HG03135 (cell line): ENCODE data around the gene ZNF200.
A peak's percentile ranks its signal among the peaks of the same experiment; 100 is the strongest.
"Not testable (repeated sequence)": the region's sequence is repeated elsewhere in the genome, so short reads cannot be mapped to it uniquely, and the experiment has no call there.

ENCODE experiments used
- ATAC-seq: cut with Tn5 transposase; IDR thresholded peaks from one replicate; pipeline ENCODE4 v1.9.1; 2021; ENCODE audit warnings: mild to moderate bottlenecking, moderate library complexity; ENCODE audit not compliant: unreplicated experiment

The ZNF200 gene

GRCh38 chr16:3234857-3235561, at the start of gene ZNF200:
ZNF200 (minus strand) TSS chr16:3235158; CDS start chr16:3233755, 1,403 bp downstream.
- peak; percentile 86 for ATAC-seq

DNA sequence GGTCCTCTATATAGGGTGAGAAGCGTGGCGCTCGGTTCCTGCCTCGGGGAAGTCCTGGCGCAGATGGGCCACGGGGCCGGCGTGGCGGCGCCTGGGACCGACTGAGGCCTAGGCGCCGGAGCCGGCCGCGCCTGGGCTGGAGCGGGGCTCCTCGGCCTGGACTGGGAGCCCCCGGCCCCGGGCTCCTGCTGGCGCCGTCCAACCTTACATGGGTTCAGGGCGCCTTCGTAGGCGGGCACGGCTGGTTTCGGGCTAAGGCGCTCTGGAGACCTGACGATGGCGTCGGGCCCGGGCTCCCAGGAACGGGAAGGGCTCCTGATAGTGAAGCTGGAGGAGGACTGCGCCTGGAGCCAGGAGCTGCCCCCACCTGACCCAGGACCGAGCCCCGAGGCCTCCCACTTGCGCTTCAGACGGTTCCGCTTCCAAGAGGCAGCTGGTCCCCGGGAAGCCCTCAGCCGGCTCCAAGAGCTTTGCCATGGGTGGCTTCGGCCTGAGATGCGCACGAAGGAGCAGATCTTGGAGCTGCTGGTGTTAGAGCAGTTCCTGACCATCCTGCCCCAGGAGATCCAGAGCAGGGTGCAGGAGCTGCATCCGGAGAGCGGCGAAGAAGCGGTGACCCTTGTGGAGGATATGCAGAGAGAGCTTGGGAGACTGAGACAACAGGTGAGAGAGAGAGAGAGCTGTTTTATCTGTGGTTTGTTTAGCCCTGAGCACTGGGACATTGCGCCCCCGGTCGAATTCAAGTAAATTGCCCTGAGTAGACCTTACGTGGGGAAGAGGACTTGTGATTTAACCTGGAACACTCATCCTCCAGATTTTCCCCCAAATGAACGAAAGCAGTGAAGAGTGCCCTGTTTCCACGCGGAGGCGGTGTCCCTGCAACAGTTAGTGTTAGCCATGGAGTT, 48.8 kb upstream of the ZNF200 start:
- no peak for ATAC-seq

DNA sequence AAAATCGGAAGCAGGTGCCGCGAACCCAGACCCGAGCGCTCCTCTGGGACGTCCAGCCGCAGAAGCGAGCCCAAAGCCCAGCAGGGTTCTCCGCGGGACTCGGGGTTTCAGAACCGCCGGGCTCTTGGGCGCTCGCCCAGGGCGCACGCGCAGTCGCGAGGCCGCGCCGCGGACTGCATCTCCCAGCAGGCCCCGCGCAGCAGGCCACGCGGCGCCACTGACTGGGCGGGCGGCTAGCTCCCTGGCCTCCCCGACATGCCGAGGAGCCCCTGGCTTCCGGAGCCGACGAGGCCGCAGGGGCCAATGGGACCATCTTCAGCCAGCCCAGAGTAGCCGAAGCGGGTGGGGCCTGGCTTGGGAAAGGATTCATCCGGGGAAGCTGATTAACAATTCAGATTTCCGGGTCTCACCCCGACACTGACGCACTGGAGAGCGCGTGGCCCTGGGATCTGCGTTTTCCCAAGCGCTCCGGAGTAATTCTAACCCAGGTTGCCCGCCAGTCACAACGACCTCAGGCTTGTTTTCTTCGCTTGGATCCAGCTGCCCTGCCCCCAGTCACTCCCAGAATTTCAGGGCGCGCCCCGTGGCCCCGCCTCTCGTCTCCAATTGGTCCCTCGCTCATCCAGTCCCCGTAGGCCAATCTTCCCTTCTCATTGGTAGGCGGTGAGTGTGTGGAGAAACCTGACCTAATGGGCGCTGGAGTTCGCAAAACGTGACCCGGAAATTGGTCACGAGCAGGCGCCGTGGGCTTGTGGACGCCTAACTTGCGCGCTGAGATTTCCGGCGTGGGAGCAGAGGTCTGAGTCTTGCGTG, 48.0 kb upstream of the ZNF200 start, which contains the start of gene ZNF263:
Gene ZNF263 (plus strand): TSS at position 762 of the 813 bp plus-strand sequence. CDS start 328 bp downstream, outside the sequence.
- peak; percentile 81 for ATAC-seq

DNA sequence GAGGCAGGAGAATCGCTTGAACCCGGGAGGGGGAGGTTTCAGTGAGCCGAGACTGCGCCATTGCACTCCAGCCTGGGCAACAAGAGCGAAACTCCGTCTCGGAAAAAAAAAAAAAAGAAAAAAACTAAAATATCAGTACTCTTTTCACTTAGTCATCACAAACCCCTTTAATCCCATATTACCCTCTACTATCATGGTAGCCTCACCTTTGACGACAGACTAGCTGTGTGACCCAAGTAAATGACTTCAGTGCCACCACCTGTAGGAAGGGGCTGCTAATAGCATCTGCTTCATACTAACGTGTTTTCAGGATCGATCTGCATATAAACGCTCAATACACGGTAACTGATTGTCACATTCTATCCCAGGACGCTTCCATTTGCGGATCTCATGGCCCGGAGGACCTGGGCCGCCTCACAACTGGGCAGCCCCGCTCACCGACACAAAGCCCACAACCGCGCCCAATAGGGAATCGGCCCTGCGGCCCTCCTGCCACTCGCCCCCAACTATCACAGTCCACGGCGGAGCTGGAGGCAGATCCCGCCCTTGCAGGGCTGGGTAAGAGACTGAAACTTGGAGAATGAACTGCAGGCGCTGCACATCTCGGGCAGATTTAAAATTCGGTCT, 47.3 kb upstream of the ZNF200 start:
- ATAC-seq: peak; percentile 32

DNA sequence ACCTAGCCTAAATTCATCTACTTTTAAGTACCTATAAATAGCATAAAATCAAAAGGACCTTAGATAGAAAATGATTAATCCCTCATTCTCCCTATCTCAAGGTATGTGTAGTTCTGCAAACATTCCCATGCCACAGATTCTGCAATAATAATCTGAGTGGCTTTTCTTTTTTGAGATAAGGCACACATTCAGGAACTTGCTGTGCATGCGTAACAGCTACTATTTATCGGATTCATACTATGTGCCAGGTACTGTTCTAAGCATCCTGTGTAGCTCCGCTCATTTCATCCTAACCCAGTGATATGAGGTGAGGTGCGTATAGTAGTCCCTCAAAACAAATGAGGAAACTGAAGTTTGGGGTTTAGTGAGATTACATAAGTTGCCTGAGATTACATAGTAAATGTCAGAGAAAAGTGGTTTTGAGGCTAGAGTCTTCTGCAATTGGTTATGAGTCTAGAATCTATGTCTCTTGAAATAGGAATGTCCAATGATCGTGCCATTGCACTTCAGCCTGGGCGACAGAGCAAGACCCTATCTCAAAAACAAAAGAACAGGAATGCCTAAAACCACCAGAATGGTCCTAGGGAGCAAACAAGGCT, 46.4 kb upstream of the ZNF200 start:
- ATAC-seq: no peak

DNA sequence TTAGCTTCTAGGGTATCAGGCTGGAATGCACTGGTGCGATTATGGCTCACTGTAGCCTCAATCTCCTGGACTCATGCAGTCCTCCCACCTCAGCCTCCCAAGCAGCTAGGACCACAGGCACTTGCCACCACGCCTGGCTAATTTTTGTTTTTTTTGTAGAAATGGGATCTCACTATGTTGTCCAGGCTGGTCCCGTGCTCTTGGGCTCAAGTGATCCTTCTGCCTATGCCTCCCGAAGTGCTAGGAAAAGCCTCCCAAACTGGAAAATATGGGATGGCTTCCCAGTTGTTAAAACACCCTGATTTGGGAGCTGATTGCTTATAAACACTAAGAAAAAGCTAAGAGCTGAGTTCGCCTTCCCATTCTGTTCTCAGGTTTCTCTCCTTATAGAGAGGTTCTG, 41.7 kb upstream of the ZNF200 start:
- no peak for ATAC-seq

DNA sequence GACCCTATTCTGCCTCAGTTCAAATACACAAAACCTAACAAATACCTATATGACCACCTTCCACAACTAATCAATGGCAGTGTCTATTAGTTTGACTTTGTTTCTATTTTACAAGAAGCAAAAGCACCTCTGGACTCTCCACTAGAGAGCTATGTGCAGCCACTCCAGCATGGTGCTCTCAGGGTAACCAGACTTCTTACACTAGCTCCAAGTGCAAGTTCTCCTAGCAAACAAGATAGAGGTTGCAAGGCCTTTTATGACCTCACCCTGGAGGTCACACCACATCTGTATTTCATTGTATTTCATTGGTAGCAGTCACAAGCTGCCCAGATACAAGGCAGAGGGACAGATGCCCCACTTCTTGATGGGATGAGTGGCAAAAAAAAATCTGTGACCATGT, 40.0 kb upstream of the ZNF200 start:
- ATAC-seq: no peak

DNA sequence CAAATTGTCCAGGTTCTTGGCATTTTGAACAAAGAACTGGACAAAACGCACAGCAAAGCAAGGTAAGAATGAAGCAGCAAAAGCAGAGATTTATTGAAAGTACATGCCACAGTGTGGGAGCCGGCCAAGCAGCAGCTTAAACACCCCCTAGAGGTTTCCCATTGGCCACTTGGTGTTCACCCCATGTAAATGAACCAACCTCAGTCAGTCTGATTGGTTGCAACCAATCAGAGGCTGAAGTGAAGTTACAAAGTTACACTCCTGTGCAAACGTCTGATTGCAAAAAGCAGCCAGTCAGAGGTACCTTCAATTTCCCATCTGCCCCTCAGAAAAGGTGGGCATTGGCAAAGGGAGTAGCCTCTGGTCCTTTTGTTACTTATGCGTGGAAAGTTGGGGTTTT, 39.5 kb upstream of the ZNF200 start:
- ATAC-seq: no peak

- not testable (repeated sequence) for ATAC-seq
Observed at GRCh38 chr16:3271281-3271680, 36.3 kb upstream of the ZNF200 start.

DNA sequence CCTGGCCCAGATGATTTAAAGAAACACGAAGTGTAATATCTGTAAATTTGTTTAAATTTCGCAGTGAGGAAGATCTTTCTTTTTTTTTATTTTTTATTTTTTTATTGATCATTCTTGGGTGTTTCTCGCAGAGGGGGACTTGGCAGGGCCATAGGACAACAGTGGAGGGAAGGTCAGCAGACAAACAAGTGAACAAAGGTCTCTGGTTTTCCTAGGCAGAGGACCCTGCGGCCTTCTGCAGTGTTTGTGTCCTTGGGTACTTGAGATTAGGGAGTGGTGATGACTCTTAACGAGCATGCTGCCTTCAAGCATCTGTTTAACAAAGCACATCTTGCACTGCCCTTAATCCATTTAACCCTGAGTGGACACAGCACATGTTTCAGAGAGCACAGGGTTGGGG, 35.8 kb upstream of the ZNF200 start:
- not testable (repeated sequence) for ATAC-seq

- ATAC-seq: no peak
Observed at GRCh38 chr16:3268294-3268693, 33.3 kb upstream of the ZNF200 start.

DNA sequence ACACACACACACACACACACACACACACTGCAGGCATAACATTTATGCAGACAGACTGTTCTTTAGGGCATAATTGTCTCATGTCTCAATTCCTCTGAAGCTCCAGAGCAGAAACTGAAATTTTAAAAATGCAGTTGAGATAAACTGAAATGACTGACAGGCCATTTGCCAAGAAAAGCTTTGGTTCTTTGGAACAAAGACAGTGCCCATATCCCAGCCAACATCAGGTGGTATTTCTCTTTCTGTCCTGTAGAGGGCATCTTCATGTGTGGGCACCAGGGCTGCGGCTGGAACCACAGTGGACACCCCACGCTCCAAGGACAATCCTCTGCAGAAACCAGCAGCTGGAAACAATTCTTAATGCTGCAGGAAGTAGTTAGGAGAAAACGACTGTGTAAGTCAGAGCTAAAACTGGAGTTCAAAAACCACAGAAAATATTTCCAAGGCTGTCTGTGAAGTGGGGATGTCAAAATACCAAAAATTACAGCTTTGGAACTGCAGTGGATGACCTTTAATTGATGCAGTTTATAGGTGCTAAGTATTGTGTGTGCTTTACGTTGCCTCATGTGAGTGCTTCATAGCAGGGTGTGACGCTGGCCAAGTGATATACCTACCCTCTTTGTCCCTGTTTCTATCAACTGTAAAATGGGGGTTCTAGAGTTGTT, 32.0 kb upstream of the ZNF200 start:
- no peak for ATAC-seq

DNA sequence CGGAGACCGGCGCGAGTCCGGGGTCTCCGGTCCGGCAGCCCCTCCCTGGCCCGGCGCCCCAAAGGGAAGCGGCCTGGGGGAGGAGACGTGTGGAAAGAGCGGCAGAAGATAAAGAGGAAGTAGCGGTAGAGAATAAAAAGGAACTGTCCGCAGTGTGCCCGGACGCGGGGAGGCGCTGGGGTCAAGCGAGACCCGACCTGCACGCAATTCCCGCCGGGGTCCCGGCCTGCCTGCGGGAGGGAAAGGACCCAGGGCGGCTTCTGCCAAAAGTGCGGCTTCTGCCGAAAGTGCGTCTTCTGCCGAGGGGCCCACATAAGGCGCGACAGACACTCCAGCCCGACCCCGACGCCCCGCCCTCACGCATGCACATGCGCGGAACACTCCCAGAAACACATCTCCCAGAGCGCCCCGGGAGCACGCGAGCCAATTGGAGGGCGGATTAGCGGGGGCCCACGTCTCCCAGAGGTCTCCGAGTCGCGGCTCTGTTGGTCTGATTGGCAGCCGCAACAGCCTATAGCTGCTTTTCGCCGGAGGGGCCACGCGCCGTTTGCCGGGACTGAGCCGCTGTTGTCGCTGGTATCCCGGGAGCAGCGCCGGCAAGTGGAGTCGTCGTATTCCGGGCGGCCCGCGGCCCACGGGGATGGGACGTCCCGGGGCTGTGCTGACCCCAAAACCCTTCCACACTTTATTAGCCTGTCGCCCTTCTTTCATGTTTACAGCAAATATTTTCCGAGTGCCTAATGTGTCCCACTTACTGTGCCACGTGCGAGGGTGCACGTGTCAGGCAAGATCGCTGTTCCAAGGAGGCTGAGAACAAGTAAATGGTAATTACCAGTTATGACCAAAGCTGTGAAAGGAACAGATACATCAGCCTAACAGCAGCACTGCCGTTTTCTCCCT, 29.4 kb upstream of the ZNF200 start:
- peak; percentile 75 for ATAC-seq

GRCh38 chr16:3262517-3262916, 27.6 kb upstream of the ZNF200 start:
- no peak for ATAC-seq

DNA sequence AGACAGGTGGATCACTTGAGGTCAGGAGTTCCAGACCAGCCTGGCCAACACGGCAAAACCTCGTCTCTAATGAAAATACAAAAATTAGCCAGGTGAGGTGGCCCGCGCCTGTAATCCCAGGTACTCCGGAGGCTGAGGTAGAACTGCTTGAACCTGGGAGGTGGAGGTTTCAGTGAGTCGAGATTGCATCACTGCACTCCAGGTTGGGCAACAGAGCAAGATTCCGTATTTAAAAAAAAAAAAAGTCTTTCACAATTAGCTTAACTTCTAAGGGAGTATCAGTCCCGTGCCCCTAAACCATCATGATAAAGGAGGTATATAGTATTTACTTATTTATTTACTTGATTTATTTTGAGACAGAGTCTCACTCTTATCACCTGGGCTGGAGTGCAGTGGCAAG, 24.9 kb upstream of the ZNF200 start:
- no peak for ATAC-seq

DNA sequence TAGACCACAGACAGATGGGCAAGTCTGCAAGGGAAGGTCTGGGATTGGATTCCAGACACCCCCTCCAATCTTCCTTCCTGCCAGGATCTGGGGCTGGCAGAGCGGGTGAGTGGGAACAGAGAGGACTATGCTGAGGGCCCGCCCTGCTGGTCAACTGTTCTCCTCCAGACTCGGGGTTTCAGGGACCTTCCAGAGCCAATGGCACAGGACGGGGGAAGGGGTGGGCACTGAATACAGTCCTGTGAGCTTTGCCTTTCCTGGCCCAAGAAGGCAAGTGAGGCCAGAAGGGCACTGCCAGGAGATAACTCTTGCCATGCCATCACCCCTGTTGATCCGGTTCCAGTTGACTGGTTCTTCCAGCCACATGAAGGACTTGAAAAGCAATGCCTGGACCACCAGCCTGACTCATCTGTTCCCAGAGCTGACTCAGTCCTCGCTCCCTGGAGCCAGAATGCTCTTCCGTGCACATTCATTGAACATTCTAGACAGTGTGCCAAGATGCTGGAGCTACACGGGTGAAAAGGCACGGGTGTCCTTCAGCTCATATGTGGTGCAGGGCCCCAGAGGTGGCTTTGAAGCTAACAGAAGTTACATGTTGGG, 22.0 kb upstream of the ZNF200 start:
- ATAC-seq: no peak

GRCh38 chr16:3256146-3256865, 21.3 kb upstream of the ZNF200 start, which contains the start of gene MEFV:
MEFV (minus strand) TSS chr16:3256633; CDS start chr16:3256587, 46 bp downstream.
- no peak for ATAC-seq

DNA sequence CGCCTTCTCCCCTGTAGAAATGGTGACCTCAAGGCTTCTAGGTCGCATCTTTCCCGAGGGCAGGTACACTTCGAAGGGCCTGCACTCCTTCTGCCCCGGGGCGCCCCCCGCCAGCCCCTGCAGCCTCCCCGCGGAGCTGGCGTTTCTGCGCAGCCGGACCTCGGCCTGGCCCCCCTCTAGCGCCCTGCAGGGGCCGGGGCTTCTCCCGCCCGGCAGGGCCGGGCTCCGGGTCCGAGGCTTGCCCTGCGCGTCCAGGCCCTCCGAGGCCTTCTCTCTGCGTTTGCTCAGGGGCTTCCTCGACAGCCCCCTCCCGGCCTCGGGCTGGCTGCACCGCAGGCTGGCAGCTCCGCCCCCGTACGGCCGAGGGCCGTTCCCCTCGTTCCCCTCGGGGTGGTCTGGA, 19.4 kb upstream of the ZNF200 start:
- no peak for ATAC-seq
